Adrenal gland (tissue), 12 donors: ENCODE measurements around the gene TSPAN5. TPM values are rescaled to one million over a fixed set of nuclear protein-coding genes. Genes with fewer than 3 reads are reported as not detected.

Experiments
- DNase-seq, 7 donors: peaks; one replicate each; pipeline ENCODE4 v3.0.0-alpha.2; 2019 to 2020
- H3K27ac ChIP-seq, 5 donors: fragments of 200-600 bp; sonication (generic) in 4 of 5; 1 replicate in 3 of 5; 2 replicates in 2 of 5; pipeline versions ENCODE4 v1.5.1 to v1.8.0; 2016 to 2020; ENCODE audit warnings: mild to moderate bottlenecking in 1 of 5
- H3K27me3 ChIP-seq: fragments of 200-600 bp; 2 replicates; pipeline ENCODE4 v1.8.0; 2021
- H3K36me3 ChIP-seq, 2 donors: fragments of 200-600 bp; replicated peaks in 1 of 2; 1 replicate in 1 of 2; 2 replicates in 1 of 2; pipeline versions ENCODE4 v1.5.1 to v1.8.0; 2018 to 2022
- H3K4me1 ChIP-seq, 2 donors: fragments of 200-600 bp; replicated peaks in 1 of 2; 1 replicate in 1 of 2; 2 replicates in 1 of 2; pipeline versions ENCODE4 v1.5.1 to v1.8.0; 2018 to 2021
- H3K4me3 ChIP-seq, 4 donors: fragments of 200-600 bp; sonication (generic) in 3 of 4; one replicate each; pipeline ENCODE4 v1.5.1; 2016 to 2018
- H3K9me3 ChIP-seq, 3 donors: fragments of 200-600 bp; sonication (generic) in 1 of 3; replicated peaks in 1 of 3; 1 replicate in 2 of 3; 2 replicates in 1 of 3; pipeline versions ENCODE4 v1.5.1 to v1.8.0; 2016 to 2021
- CTCF ChIP-seq, 6 experiments: fragments of 450-650 bp in 4 of 6; fragments of 200-600 bp in 2 of 6; sonication (generic) in 1 of 6; IDR thresholded peaks; 1 replicate in 5 of 6; 2 replicates in 1 of 6; pipeline versions ENCODE4 v1.5.1 to v1.8.0; 2016 to 2021; ENCODE audit warnings: antibody characterized with exemption in 6 of 6, mild to moderate bottlenecking in 2 of 6, moderate library complexity in 1 of 6
- POLR2A ChIP-seq, 2 donors: fragments of 450-650 bp; IDR thresholded peaks; one replicate each; pipeline ENCODE4 v1.6.1; 2017; ENCODE audit warnings: antibody characterized with exemption in 2 of 2, mild to moderate bottlenecking in 2 of 2, moderate library complexity in 1 of 2
- WGBS, 4 donors: extraction: QIAGEN DNeasy Blood & Tissue Kit in 2 of 4; methylation state at CpG; one replicate each; pipeline versions ENCODE4 v1.1.5 to v1.1.7; 2013 to 2017; 5-methylcytosine and 5-hydroxymethylcytosine counted together
- intact Hi-C, 2 donors: fragments of 100-400 bp; cut with DNase I; formaldehyde crosslinking; loops; one replicate each; pipeline versions ENCODE4 v1.14.1 to v1.15.0; 2022 to 2023
- polyA plus RNA-seq, 3 donors: library from polyadenylated mRNA; stranded (reverse); fragments of 200-250 nt in 2 of 3; fragments of 350-450 nt in 1 of 3; fragmentation: Illumina TruSeq in 1 of 3; extraction: RNeasy Lipid Tissue Mini Kit (QIAGEN cat#74804) in 1 of 3; gene quantifications; one replicate each; pipeline ENCODE4 v1.2.3, GENCODE V29; 2013 to 2014
- total RNA-seq, 9 donors: library from RNA; depleted of rRNA in 4 of 9; stranded (reverse); fragments of >200 nt in 4 of 9; fragments of 120-200 nt in 1 of 9; fragmentation: NEBNext Ultra II Directional in 1 of 9; extraction: Animal tissue kit (Norgen Biotek cat#: 25700) in 1 of 9; gene quantifications; one replicate each; pipeline versions ENCODE4 v1.1.0 to v1.2.4, GENCODE V29; 2013 to 2023
- donor health status: healthy with polysubstance abuse.
- donor health status: Bipolar disorder and iron deficiency.
- donor health status: DM: yes; HTN: yes; CAD: no.
- donor health status: DM: no; HTN: no; CAD: no.
- donor health status: DM: no; HTN: no; CAD: no.
- donor health status: DM: yes; HTN: yes; CAD: no.

The TSPAN5 gene
- total and polyA plus RNA-seq, 12 donors: 1.4 to 23.8 (median 2.7) TPM

- DNase-seq: no peak
- no peak overlapping the region for H3K27ac ChIP-seq
- no peaks in the 10 kb centered on the region for H3K9me3 ChIP-seq
- no peak overlapping the region for H3K4me3 ChIP-seq
- WGBS, 4 donors: 82 to 100% (median 92%) methylated on average over 4 of the region's 4 CpGs
- H3K36me3 ChIP-seq: no peaks in the 10 kb centered on the region
- H3K4me1 ChIP-seq: no peaks in the 10 kb centered on the region
- TF ChIP-seq POLR2A (IDR thresholded peaks at IDR 0.05) (no peak), CTCF (IDR thresholded peaks at IDR 0.05) (no peak)
- intact Hi-C loops: no loop called here
- H3K27me3 ChIP-seq: no peaks in the 10 kb centered on the region
Measured at GRCh38 chr4:98689507-98690174, 31.2 kb upstream of the TSPAN5 start.

GRCh38 chr4:98688411-98689290, 30.2 kb upstream of the TSPAN5 start:
- peak in 3 of 7 donors; percentile 13 to 54 (median 22) for DNase-seq
- intact Hi-C loops: no loop called here
- no peak overlapping the region for H3K4me3 ChIP-seq
- no peaks in the 10 kb centered on the region for H3K36me3 ChIP-seq
- no peaks in the 10 kb centered on the region for H3K9me3 ChIP-seq
- H3K4me1 ChIP-seq: no peaks in the 10 kb centered on the region
- no peak for TF ChIP-seq POLR2A (IDR thresholded peaks at IDR 0.05)
- TF ChIP-seq CTCF (IDR thresholded peaks at IDR 0.05): no peak
- WGBS, 4 donors: 23 to 32% (median 31%) methylated on average over 5 of the region's 5 CpGs
- peak overlapping the region in 1 of 5 donors; percentile 17 for H3K27ac ChIP-seq
- no peaks in the 10 kb centered on the region for H3K27me3 ChIP-seq

- TF ChIP-seq CTCF (IDR thresholded peaks at IDR 0.05): no peak
- no peak for TF ChIP-seq POLR2A (IDR thresholded peaks at IDR 0.05)
- intact Hi-C loops: no loop called here
- DNase-seq: no peak
- Histone ChIP-seq H3K9me3 (no peaks in the 10 kb centered on the region), H3K4me3 (no peak overlapping the region), H3K4me1 (no peaks in the 10 kb centered on the region), H3K27me3 (no peaks in the 10 kb centered on the region), H3K27ac (no peak overlapping the region), H3K36me3 (no peaks in the 10 kb centered on the region)
- WGBS, 4 donors: 80 to 95% (median 91%) methylated on average over 1 of the region's 1 CpG
Measured at GRCh38 chr4:98687876-98688275, 29.5 kb upstream of the TSPAN5 start.

GRCh38 chr4:98686847-98687246, 28.4 kb upstream of the TSPAN5 start:
- TF ChIP-seq CTCF (IDR thresholded peaks at IDR 0.05) (no peak), POLR2A (IDR thresholded peaks at IDR 0.05) (no peak)
- Histone ChIP-seq H3K27me3 (no peaks in the 10 kb centered on the region), H3K36me3 (no peaks in the 10 kb centered on the region), H3K4me3 (no peak overlapping the region), H3K9me3 (no peaks in the 10 kb centered on the region), H3K4me1 (no peaks in the 10 kb centered on the region), H3K27ac (no peak overlapping the region)
- no peak for DNase-seq
- intact Hi-C loops: no loop called here
- 22 to 39% (median 30%) methylated on average over 1 of the region's 1 CpG for WGBS, 4 donors
